Adrenal gland (tissue), 12 donors: ENCODE data around the gene SHISA8. TPM values are rescaled to one million over a fixed set of nuclear protein-coding genes. Genes with fewer than 3 reads are reported as not detected.

Source experiments
- DNase-seq, 7 donors: peaks; one replicate each; pipeline ENCODE4 v3.0.0-alpha.2; 2019 to 2020
- H3K27ac ChIP-seq, 5 donors: fragments of 200-600 bp; sonication (generic) in 4 of 5; 1 replicate in 3 of 5; 2 replicates in 2 of 5; pipeline versions ENCODE4 v1.5.1 to v1.8.0; 2016 to 2020; ENCODE audit warnings: mild to moderate bottlenecking in 1 of 5
- H3K27me3 ChIP-seq: fragments of 200-600 bp; 2 replicates; pipeline ENCODE4 v1.8.0; 2021
- H3K36me3 ChIP-seq, 2 donors: fragments of 200-600 bp; replicated peaks in 1 of 2; 1 replicate in 1 of 2; 2 replicates in 1 of 2; pipeline versions ENCODE4 v1.5.1 to v1.8.0; 2018 to 2022
- H3K4me1 ChIP-seq, 2 donors: fragments of 200-600 bp; replicated peaks in 1 of 2; 1 replicate in 1 of 2; 2 replicates in 1 of 2; pipeline versions ENCODE4 v1.5.1 to v1.8.0; 2018 to 2021
- H3K4me3 ChIP-seq, 4 donors: fragments of 200-600 bp; sonication (generic) in 3 of 4; one replicate each; pipeline ENCODE4 v1.5.1; 2016 to 2018
- H3K9me3 ChIP-seq, 3 donors: fragments of 200-600 bp; sonication (generic) in 1 of 3; replicated peaks in 1 of 3; 1 replicate in 2 of 3; 2 replicates in 1 of 3; pipeline versions ENCODE4 v1.5.1 to v1.8.0; 2016 to 2021
- CTCF ChIP-seq, 6 experiments: fragments of 450-650 bp in 4 of 6; fragments of 200-600 bp in 2 of 6; sonication (generic) in 1 of 6; IDR thresholded peaks; 1 replicate in 5 of 6; 2 replicates in 1 of 6; pipeline versions ENCODE4 v1.5.1 to v1.8.0; 2016 to 2021; ENCODE audit warnings: antibody characterized with exemption in 6 of 6, mild to moderate bottlenecking in 2 of 6, moderate library complexity in 1 of 6
- POLR2A ChIP-seq, 2 donors: fragments of 450-650 bp; IDR thresholded peaks; one replicate each; pipeline ENCODE4 v1.6.1; 2017; ENCODE audit warnings: antibody characterized with exemption in 2 of 2, mild to moderate bottlenecking in 2 of 2, moderate library complexity in 1 of 2
- WGBS, 4 donors: extraction: QIAGEN DNeasy Blood & Tissue Kit in 2 of 4; methylation state at CpG; one replicate each; pipeline versions ENCODE4 v1.1.5 to v1.1.7; 2013 to 2017; 5-methylcytosine and 5-hydroxymethylcytosine counted together
- intact Hi-C, 2 donors: fragments of 100-400 bp; cut with DNase I; formaldehyde crosslinking; loops; one replicate each; pipeline versions ENCODE4 v1.14.1 to v1.15.0; 2022 to 2023
- polyA plus RNA-seq, 3 donors: library from polyadenylated mRNA; stranded (reverse); fragments of 200-250 nt in 2 of 3; fragments of 350-450 nt in 1 of 3; fragmentation: Illumina TruSeq in 1 of 3; extraction: RNeasy Lipid Tissue Mini Kit (QIAGEN cat#74804) in 1 of 3; gene quantifications; one replicate each; pipeline ENCODE4 v1.2.3, GENCODE V29; 2013 to 2014
- total RNA-seq, 9 donors: library from RNA; depleted of rRNA in 4 of 9; stranded (reverse); fragments of >200 nt in 4 of 9; fragments of 120-200 nt in 1 of 9; fragmentation: NEBNext Ultra II Directional in 1 of 9; extraction: Animal tissue kit (Norgen Biotek cat#: 25700) in 1 of 9; gene quantifications; one replicate each; pipeline versions ENCODE4 v1.1.0 to v1.2.4, GENCODE V29; 2013 to 2023
- donor health status: healthy with polysubstance abuse.
- donor health status: Bipolar disorder and iron deficiency.
- donor health status: DM: yes; HTN: yes; CAD: no.
- donor health status: DM: no; HTN: no; CAD: no.
- donor health status: DM: no; HTN: no; CAD: no.
- donor health status: DM: yes; HTN: yes; CAD: no.

SHISA8 gene
- total and polyA plus RNA-seq, 12 donors, result 0.28 to 55.5 (median 16.2) TPM

GRCh38 chr22:41931701-41932269 lies 16.9 kb upstream of the SHISA8 start:
- Histone ChIP-seq H3K4me3 (no peak overlapping the region), H3K9me3 (no peaks in the 10 kb centered on the region), H3K4me1 (no peaks in the 10 kb centered on the region), H3K36me3 (no peaks in the 10 kb centered on the region), H3K27me3 (no peaks in the 10 kb centered on the region), H3K27ac (no peak overlapping the region)
- TF ChIP-seq POLR2A (IDR thresholded peaks at IDR 0.05) (no peak), CTCF (IDR thresholded peaks at IDR 0.05) (no peak)
- intact Hi-C loops, result no loop called here
- WGBS, 4 donors, result 83 to 88% (median 86%) methylated on average over 10 of the region's 10 CpGs
- DNase-seq, result no peak

- Histone ChIP-seq H3K27ac (no peak overlapping the region), H3K9me3 (no peaks in the 10 kb centered on the region), H3K27me3 (no peaks in the 10 kb centered on the region), H3K4me3 (no peak overlapping the region), H3K36me3 (no peaks in the 10 kb centered on the region), H3K4me1 (peaks cover 4 to 5% of the 10 kb centered on the region in 2 donors)
- intact Hi-C loops, result no loop called here
- WGBS, 4 donors, result 73 to 84% (median 81%) methylated on average over 4 to 8 of the region's 8 CpGs
- DNase-seq, result no peak
- TF ChIP-seq CTCF (IDR thresholded peaks at IDR 0.05) (no peak), POLR2A (IDR thresholded peaks at IDR 0.05) (no peak)
These were observed 14.5 kb upstream of the SHISA8 start for GRCh38 chr22:41929418-41929810.

GRCh38 chr22:41928593-41929417 lies 13.9 kb upstream of the SHISA8 start:
- 80 to 90% (median 86%) methylated on average over 4 to 14 of the region's 14 CpGs for WGBS, 4 donors

More at GRCh38 chr22:41928593-41929417, 13.9 kb upstream of the SHISA8 start:
- intact Hi-C loops, result no loop called here
- no peak for DNase-seq
- no peak for TF ChIP-seq POLR2A (IDR thresholded peaks at IDR 0.05)
- no peak for TF ChIP-seq CTCF (IDR thresholded peaks at IDR 0.05)
- Histone ChIP-seq H3K36me3 (no peaks in the 10 kb centered on the region), H3K4me1 (peaks cover 4 to 5% of the 10 kb centered on the region in 2 donors), H3K27ac (no peak overlapping the region), H3K27me3 (no peaks in the 10 kb centered on the region), H3K4me3 (no peak overlapping the region), H3K9me3 (no peaks in the 10 kb centered on the region)
